ENCODE data around the gene PTGES.
"Not testable (repeated sequence)": the region's sequence is repeated elsewhere in the genome, so short reads cannot be mapped to it uniquely, and the experiment has no call there.

Gene PTGES

DNA sequence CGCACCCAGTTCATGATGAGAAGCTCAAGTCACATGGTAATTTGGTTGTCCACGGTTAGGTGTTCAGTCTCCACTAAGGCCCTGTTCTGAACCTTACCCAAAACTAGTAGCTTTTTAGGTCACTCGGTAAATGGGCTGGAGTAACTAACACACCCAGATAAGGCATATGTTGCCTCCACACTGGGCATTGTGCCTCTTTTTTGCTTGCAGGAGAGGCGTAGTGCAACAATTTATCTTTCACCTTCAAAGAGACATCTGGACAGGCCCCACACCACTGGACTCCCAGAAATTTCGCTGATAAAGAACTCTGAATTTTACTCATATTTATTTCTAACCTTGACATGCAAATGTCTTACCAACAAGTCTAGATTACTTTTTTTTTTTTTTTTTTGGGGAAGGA is 16.8 kb upstream of the PTGES start:
- no peak for DNase-seq

GRCh38 chr9:129768486-129768885 is 15.6 kb upstream of the PTGES start:
- DNase-seq: no peak

- DNase-seq: no peak
These were observed 13.0 kb upstream of the PTGES start for GRCh38 chr9:129765764-129766317.

- DNase-seq: no peak
These were observed 10.4 kb upstream of the PTGES start for GRCh38 chr9:129762985-129763926.

GRCh38 chr9:129762370-129762984 is 9.6 kb upstream of the PTGES start:
- not testable (repeated sequence) for DNase-seq

GRCh38 chr9:129761901-129762369 is 9.1 kb upstream of the PTGES start:
- DNase-seq: no peak

DNA sequence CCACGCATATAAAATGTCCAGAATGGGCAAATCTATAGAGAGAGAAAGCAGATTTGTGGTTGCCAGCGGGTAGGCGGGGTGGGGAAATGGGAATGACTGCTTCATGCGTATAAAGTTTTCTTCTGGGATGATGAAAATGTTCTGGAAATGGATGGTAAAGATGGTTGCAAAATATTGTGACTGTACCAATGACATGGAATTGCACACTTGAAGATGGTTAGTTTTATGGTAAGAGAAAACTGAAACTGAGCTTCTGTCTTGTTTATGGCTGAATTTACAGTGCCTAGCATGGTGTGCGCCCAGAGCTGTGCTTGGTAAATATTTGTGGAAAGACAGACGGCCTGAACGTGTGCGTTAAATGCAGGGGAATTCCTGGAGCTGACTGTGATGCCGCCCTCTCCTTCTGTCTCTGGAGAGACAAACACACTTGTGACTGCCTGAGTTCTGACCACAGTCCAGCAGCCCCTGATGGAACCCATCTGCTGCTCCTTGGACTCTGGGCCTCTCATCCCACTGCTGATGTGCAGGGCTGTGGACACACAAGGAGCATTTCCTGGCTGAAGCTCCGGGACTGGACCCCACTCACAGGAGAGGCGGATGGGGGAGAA is 8.6 kb upstream of the PTGES start:
- DNase-seq: no peak

GRCh38 chr9:129760784-129761183 is 7.9 kb upstream of the PTGES start:
- not testable (repeated sequence) for DNase-seq

- DNase-seq: no peak
These were observed 7.1 kb upstream of the PTGES start for GRCh38 chr9:129759804-129760502.

DNA sequence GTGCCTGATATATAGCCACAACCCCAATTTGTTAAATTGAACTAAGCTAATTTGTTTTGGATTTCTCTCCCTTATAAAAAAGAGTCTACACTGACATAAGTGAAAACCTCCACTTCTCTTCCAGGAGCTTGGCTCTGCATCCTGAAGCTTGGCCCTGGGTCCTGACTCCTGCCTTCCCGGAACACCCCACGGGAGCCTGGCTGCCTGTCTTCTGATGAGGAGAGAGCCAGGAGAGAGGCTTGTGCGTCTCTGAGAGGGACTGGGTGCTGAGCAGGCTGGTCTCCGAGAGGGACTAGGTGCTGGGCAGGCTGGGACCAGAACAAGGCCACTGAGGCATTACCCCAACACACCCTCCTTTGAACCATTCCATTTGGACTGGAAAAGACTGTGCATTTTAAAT is 6.5 kb upstream of the PTGES start:
- DNase-seq: no peak

- no peak for DNase-seq
These were observed 4.2 kb upstream of the PTGES start for GRCh38 chr9:129757045-129757444.

- DNase-seq: no peak
These were observed 3.3 kb upstream of the PTGES start for GRCh38 chr9:129756191-129756590.

DNA sequence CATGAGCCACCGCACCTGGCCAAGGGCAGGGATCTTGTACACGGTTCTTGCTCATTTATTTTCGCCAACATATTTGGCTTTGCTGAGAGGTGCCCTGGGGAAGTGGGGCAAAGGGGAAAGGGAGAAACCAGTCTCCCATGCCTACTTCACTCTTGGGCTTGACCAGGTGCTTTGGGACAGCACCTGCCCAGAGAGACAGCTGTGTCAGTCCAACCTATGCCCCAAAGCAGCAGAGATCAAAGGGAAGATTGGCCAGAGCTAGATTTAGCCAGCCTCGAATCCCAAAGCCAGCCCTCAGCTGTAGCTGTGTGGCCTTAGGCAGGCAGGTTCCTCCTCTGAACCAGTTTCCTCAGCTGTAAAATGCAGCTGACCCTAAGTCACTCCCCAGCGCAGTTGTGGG is 2.3 kb upstream of the PTGES start:
- no peak for DNase-seq

GRCh38 chr9:129751841-129752801 is 721 bp downstream of the PTGES start:
- no peak for DNase-seq

DNA sequence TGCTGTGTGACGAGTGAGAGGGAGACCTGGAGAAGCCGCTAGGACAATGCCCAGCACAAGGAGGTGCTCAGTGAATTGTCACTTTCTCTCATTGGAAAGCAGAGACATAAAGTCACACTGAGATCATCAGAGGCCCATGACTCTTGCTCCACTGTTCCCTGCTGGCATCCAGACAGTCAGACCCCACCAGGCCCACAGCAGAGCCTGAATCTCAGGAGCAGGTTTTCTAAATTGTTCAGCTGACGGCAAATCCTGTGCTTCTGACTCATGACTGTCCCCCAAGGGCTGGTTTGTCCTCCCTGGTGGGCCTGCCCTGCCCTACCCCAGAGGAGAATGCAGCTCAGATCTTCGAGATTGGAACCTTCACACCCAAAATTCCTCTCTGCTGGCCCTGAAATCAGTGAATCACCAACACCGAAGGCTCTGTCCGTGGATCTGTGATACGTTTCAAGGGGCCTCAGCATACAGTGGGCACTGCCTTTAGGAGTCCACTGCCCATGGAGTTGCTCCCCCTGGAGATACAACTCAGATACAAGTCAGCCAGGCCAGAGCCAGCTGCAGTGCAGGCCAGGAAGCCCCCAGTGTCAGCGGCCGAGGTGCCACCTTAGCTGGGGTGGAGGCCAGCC is 2.7 kb downstream of the PTGES start:
- no peak for DNase-seq

- DNase-seq: no peak
These were observed 3.3 kb downstream of the PTGES start for GRCh38 chr9:129749575-129749974.

DNA sequence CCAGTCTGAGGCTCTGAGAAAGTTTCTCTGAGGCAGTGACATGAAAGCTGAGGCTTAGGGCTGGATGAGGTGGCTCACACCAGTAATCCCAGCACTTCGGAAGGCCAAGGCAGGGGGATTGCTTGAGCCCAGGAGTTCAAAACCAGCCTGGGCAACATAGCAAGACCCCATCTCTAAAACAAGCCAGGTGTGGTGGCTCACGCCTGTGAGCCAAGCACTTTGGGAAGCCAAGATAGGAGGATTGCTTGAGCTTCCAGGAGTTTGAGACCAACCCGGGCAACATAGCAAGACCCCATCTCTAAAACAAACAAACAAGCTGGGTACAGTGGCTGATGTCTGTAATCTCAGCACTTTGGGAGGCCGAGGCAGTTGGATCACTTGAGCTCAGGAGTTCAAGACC is 3.8 kb downstream of the PTGES start:
- not testable (repeated sequence) for DNase-seq

DNA sequence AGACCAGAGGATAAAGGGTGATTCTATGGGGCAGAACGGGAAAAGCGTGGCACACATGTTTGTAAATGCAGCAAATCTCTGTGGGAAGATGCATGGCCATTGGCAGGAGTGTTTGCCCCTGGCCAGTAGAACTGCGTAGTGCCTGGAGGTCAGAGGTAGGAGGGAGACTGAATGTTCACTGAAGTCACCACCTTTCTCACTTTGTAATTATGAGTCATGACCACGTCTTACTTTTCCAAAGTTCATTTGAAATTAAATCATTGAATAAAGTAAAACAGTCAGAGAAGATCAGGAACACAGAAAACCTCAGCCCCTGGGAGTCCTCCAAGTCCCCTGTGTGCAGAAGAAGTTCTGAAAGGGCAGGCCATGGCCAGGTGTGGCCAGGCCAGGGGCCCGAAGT is 4.6 kb downstream of the PTGES start:
- no peak for DNase-seq

DNA sequence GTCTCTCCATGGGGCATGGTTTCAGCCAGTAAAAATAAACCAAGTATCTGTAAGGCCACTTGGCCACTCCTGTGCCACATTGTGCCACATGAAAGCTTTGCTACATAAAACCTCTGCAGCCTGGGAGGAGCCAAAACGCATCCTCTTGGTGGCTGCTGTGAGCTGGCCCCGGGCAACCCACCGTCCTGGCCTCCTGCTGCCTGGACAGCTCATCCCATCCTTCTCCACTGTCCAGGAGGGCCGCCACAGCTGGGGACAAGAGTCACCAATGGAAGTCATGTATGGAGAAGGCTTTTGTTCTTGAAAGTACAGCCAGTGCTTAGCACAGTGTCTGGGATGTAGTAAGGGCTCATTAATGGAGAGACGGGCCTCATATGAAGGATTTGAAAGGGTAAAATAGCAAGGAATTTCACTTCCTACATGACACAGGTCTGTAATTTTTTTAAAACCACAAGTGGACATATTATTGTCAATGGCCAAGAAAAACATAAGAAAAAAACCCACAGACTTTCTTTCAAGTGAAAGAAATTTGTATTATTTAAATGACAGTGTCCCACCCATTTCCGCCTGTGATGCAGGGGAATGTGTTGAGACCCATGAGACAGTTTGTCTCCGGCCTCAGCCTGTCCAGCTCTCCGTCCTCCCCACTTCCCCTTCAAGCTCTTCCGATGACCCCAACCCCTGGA is 6.6 kb downstream of the PTGES start:
- DNase-seq: no peak

- DNase-seq: no peak
These were observed 7.6 kb downstream of the PTGES start for GRCh38 chr9:129745200-129745599.
